Renal pelvis (tissue), 4 donors: Measurements from ENCODE around the gene WSCD2. TPM values are rescaled to one million over a fixed set of nuclear protein-coding genes. Genes with fewer than 3 reads are reported as not detected.

Source experiments
- DNase-seq: peaks from one replicate; pipeline ENCODE4 v3.0.0-alpha.2; 2013
- polyA plus RNA-seq, 3 donors: library from polyadenylated mRNA; unstranded; fragments of 120-200 nt; gene quantifications; one replicate each; pipeline ENCODE4 v1.2.1, GENCODE V29; 2013; ENCODE audit not compliant: insufficient read length in 3 of 3

WSCD2 gene
- polyA plus RNA-seq, 3 donors: 9.0 to 13.4 (median 9.1) TPM

DNA sequence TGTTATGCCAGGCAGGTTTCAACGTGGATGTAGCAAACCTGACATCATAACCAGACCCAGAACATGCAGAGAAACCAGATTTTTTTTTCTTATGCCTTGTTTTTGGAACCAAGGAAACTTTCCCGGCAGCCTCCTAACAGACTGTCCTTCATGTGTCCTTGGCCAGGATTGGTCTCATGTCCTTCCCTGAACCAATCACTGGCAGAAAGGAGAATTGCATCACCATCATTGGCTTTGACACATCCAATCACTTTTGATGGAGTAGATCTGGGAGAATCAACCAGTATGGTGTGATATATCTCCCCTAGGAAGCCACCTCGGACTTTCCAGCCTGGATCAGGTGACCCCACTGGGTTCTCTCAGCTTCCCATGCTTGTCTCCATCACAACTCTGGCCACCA, 25.6 kb upstream of the WSCD2 start:
- DNase-seq: no peak

DNA sequence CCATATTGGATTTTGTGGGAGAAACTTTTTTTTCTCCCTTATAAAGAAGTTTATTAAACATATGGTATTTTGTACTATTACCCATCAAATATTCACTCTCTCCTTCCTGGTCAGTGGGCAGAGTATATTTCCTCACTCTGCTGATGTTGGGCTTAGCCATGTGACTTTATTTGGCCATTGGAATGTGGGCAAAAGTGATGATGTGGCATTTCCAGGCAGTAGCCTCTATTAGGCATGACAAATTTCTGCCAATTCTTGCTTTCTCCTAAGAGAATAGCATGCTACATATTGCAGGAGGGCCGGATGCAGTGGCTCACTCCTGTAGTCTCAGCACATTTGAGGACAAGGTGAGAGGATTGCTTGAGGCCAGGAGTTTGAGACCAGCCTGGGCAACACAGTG, 24.4 kb upstream of the WSCD2 start:
- no peak for DNase-seq

DNA sequence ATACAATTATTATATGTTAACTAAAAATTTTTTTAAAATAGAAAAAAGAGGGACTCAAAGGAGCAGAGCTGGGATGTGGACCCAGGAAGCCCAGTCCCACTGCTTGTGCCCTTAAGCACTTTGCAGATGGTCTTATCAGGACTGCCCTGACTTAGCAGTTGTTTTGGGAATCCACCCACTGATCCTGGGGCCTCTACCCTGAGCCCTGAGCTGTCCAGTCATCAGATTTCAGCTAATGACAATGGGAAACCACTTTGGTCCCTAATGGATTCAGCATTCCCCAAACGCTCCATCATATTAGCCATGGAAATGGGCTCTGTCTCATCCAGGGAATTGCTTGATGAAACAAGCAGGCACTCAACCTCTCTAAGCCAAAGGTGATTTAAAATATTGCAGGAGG, 22.5 kb upstream of the WSCD2 start:
- no peak for DNase-seq

DNA sequence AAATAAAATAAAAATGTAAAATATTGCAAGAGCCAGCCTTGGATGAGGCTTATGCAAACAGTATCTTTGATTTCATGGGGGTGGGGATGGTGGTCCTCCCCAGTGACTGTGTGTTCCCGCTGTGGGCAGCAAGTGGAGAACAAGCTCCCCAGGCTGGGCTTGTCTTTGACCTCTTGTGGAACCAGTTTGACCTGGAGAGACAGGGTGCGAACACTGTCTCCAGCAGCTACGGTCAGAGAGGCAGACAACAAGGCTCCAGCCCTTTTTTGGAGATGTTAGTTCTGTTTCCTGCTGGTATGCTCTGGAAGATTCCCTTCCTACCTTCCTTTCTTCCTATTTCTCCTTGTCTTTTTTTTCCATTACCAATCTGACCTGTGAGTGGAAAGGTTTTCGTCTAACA, 21.8 kb upstream of the WSCD2 start:
- no peak for DNase-seq

DNA sequence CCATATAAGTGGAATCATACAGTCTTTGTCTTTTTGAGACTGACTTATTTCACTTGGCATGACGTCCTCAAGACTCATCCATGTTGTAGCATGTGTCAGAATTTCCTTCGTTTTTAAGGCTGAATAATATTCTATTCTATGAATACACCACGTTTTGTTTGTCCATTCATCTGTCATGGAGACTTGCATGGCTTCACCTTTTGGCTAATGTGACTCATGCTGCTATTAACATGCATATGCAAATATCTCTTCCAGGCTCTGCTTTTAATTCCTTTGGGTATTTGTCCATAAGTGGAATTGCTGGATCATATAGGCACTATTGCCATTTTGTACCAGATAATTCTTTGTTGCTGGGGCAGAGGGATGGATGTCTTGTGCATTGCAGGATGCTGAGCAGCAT, 19.6 kb upstream of the WSCD2 start:
- no peak for DNase-seq

DNA sequence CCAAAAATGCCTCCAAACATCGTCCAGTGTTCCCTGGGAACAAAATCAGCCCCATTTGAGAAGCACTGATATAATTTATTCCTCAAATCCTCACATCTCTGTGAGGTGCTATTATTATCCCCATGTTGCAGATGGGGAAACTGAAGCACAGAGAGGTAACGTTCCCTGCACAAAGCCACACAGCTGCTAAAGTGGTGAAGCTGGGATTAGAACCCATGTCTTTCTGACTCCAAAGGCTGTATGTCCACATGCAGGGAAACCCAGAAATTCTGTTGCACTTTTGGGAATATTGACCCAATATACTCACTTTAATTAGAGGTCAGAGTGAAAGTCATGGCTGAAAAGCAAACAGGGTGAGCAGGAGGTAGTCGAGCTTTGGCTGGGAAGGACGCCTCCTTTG, 19.1 kb upstream of the WSCD2 start:
- DNase-seq: no peak

DNA sequence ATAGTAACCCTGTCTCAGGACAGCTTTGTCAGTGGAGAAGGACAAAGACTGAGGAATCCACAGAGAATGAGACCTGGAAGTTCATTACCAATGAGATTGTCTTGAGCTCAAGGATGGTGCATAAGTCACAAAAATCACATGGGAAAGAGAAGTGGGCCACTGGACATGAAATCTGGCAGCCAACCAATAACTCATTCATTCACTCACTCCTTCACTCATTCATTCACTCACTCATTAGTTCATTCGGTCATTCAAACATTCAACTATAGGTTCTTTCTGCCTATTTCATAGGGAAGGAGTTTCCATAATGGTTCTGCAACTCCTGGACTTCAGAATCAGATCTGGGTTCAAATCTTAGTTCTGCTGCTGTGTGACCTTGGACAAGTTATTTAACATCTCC, 18.2 kb upstream of the WSCD2 start:
- DNase-seq: no peak

DNA sequence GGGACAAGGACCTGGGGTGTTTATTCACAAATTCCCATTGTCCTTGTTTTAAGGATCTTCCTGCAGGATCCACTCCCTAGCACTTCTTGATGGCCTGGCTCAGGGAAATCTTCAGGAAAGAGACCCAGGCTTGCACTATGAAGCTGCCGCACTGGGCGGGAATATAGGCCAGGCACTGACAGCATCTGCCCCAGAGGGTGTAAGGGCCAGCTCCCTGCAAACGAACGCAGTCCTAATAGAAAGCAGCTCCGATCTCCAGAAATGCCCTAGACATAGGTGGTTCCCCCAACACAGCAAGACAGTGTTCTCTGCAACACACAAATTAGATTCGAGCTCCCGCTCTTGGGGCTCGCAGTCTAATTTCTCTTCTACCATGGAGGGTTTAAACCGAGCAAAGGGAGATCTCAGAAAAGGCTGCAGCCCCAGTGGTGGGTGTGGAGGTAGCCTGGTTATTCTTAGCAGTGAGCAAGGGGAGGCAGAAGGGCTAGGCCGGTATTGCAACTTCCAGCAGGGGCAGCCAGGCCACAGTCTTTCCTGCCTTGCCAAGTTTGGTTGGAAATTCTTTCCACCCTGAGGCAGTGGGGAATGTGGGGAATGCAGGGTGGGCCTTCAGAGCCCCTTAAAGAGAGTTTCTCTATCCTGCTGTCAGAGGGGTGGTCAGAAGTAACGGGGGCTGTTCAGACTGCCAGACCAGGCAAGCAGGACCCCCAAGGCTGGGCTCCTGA, 16.1 kb upstream of the WSCD2 start:
- DNase-seq: no peak

DNA sequence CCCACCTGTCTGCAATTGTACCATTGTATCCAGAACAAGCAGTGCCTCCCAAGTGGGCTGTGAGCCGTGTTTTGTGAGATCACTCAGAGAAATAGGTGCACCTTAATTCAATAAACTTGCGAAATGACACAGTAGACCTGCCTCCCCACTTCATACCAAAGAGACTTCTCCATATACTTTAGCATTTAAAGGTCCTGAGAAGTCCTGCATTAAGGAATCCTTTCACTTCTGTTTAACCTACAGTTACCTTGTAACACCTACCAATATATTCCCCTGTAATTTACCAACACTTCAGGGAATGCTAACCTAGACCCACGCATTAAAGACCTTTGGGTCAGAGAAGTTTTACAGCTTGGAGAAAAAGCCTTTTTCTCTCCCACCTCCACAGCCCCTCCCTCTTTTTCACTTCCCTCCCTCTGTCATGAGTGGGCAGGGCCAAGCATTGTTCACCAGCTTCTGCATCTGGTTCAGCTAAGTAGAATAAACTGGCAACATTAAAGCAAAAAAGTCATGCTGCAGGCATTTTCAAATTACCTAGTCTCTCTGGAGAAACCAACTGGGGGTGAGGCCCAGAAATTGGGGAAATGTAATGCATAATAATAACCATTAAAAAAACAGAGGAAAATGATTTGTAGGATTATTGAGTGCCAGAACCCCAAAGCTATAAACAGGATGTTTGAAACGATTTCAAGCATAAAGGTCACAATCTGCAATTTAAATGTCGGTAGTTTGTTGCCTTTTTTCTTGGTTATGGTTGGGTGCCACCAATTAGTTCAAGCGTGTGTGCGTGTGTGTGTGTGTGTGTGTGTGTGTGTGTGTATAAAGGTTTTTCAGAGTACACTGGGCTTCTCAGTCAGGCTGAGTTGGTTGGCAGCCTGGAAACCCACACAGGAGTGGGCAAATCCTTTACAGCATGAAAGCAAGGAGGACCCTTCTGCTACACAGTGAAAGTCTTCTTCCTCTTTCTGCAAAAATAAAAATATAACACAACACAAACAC, 13.7 kb upstream of the WSCD2 start:
- peak; percentile 72 for DNase-seq

DNA sequence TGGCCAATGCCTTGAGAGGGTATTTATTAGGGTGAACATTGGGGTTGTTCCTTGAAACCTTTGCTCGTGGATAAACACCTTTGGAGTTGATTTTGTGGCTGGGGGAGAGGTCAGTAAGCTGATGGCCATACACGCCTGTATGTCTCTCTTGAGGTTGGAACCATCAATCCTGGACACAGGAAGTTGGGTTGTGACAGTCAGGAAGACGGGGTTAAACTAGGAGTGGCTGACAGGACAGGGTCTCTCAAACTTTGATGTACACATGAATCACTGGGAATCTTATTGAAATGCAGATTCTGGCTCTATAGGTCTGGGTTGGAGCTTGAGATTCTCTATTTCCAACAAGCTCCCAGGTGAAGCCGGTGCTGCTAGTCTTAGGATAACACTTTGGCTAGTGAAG, 12.8 kb upstream of the WSCD2 start:
- DNase-seq: no peak

DNA sequence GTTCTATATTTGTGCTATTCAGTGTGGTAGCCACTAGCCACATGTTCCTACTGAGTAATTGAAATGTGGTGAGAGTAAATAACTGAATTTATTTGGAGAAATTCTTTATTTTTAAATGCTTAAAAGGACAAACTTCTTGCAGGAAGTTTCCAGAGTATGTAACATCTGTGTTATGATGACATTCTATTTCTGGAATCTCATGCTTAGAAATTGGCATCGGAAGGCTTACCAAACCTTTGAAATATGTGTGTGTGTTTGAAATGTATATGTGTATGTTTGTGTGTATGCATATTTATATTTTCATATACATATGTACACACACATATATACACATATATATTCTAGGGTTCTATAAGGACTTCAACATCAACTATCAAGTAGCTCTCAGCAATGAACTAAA, 12.4 kb upstream of the WSCD2 start:
- no peak for DNase-seq

DNA sequence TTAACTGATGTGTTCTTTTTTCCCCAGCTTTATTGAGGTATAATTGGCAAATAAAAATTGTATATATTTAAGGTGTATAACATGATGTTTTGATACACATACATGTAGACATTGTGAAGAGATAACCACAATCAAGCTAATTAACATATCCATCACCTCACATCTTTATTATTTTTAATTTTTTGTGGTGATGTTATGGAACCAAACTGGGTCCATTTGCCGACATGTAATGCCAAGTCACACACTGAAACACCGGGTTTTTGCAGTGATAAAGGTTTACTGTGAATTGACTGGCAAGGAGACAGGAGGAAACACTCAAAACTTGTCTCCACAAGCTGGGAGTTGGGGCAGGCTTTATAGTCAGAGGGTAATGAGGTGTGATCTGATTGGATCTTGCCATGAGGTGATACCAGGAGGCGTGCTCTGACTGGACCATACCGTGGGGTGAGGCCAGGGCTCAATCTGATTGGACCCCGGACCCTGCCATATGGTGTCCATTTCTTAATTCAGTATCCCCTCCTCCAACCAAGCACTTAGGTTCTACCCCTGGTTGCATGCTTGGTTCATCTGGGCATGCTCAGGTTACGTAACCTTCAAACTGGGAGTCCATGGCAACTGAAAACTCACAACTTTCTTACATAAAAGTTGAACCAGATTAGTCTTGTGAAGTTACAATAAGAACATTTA, 11.8 kb upstream of the WSCD2 start:
- no peak for DNase-seq

DNA sequence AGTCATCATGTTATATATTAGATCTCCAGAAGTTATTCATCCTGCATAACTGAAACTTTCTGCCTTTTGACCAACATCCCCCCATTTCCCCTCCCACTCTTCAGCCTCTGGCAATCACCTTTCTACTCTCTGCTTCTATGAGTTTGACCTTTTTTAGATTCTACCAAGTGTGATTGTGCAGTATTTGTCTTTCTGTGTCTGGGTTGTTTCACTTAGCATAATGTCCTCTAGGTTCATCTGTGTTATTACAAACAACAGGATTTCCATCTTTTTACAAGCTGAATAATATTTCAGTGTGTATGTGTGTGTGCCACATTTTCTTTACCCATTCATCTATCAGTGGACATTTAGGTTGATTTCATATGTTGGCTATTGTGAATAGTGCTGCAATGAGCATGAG, 11.2 kb upstream of the WSCD2 start:
- no peak for DNase-seq

DNA sequence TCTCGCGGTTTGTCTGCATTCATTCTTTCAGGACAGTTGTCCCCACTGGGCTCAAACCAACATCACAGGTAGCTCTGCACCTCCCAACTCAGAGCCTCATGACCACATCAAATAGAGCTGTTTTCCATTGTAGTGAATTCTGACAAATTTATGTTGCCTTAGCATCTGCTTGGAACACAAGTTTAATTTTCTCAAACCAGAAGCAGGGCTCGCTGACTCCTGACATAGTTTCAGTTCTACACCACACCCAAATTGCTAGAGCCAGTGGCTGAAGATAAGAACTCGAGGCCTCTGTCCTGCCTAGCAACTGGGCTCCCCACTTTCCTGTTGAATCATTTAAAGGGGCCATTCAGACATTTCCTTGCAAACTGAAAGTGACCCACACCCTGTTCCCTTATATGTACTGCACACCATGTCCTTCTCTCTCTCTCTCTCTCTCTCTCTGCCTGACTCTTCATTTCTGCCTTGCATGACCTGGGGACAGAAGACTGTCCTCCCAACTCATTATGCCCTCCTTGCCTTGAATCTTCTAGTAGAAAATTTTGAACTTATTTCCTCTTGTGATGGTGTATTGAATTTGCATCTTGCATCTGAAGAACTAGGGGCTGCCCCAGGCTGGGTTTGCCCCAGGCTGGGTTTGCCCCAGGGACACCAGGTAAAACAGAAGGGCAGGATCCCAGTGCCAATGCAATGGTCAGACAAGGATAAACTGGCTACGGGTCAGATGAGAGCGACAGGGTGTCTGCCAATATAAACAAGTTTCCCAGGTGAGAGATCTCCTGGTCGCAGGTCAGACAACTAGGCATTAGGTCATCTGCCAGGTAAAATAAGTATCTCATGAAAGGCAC, 9.7 kb upstream of the WSCD2 start:
- no peak for DNase-seq

DNA sequence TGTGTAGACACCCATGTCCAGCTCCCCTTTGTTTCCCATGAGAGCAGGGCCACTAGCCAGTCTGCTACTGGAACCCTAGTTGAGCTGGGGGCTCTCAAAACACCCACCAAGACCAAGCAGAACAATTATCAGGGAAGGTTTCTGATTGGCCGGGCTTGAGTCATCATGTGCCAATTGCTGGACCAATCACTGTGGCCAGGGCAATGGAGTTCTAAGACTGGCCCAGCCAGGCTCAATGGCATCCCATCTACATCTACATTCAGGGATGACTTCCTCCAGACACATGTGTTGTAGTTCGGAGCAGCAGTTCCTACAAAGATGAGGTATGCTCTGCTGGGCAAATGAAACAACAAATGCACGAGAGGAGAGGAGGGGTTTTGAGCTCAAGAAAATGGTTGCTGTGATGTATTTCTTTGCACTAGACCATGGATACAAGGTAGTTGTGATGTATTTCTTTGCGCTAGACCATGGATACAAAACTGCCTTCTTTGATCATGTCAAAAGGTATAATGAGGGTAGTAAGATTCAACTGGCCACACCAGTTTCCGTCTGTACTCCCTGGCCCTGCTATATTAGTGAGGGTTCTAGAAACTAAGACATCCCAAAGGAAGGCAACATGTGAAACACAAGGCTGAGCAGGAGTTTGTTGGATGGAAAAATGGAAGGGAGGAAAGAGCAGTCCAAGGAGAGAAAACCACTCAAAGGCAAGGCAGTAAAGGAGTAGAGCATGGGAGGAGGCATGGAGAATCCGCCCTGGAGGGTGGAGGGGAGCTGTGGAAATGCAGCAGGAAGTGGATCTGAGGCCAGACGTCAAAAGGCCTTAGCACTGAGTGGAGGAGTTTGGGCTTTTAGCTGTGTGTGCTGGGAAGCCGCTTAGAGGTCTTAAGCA, 8.9 kb upstream of the WSCD2 start:
- DNase-seq: no peak

DNA sequence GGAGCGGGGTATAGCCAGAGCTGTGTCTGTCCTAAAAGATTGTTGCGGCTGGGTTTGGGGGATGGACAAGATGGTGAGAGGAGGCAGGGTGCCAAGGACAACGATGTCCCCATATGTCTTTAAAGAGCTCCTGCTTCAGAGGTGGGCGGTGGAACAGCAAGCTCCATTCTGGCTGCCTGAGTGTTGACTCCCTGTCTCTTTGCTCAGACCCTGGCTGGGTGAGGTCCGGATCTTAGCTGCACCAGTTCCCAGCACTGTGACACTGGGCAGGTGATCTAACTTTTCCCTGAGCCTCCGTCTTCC, 8.3 kb upstream of the WSCD2 start:
- DNase-seq: no peak

DNA sequence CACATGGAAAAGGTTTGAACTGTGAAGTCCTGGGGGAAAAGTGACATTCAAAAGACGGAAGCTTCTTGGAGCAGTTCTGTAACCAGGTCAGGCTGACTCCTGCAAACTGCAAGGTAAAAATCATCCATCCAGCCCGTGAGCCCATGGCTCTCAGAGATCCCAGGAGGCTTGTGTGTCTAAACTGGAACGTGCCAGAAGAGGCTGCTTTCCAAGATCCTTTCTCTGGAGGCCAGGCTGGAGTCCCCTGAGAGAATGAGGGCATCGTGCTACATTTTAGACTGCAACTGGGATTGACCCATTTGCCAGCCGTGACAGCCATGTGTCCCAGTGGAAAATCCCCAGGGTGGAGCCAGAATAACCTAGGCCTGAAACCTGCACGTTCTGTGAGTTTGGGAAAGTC, 7.8 kb upstream of the WSCD2 start:
- no peak for DNase-seq

DNA sequence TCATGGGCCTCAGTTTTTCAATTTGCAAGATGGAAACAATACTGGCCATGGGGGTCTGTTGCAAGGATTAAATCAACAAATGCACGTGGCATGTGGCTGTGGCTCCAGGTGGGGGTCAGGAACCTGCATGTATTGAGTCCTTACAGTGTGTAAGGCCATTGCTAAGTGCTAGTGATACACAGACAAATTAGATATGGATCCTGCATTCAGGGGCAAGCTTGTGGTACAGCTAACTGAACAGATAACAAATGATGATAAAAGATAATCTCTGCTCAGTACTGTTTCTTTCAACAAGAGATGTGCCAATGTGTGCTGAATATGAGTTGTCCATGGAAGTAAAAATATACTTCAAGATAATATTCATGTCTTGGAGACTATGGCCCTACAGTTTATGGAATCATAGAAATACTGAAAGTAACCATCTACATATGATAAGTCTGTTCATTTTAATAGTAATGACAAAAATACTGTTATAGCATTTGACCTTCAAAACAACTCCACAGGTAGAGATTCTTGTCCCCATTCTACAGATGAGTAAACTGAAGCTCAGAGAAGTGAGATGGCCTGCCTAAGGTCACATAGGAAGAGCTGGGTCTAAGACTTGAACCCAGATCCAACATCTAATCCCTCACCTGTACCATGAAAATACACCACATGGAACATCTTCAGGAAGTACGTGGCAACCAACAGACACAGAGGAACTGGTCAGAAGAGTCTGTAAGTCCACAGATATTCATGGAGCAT, 7.2 kb upstream of the WSCD2 start:
- no peak for DNase-seq

DNA sequence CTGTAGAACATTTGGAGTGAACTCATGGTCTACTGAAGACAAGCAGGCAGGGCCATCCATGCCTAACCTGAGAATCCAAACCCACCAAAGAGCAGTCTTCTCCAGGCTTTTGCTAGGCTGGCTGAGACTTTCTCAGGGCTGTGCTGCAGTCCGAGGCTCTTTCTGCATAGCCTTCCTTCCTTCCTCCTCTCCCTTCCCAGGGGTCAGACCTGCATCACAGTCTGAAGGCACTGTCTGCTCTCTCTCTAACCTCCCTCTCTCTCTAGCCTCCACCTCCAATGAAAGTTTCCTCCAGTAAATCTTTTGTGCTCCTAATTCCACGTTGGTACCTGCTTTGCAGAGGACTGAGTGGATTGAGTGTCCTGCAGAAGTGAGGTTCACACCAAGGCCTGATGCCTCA, 6.4 kb upstream of the WSCD2 start:
- no peak for DNase-seq

DNA sequence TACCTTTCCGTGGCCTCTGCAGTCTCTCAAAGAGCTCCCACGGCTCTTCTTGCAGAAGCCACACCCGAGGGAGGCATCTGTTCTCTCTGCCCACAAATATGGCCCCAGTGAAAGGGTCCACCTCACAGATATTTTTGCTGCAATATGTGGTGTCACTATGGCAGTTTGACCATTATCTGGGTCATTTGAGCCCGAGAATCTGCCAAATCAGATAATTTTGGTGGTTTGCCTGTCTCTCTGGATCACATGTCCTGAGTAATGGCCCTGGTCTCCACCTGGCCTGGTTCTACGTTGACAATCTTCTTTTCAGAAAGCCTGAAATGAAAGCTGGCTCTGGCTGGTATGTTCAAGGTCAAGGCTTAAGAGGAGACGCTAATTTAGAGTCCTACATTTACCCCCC, 5.7 kb upstream of the WSCD2 start:
- no peak for DNase-seq
